ENCODE data around the gene SIAH1. TPM values are rescaled to one million over a fixed set of nuclear protein-coding genes. Genes with fewer than 3 reads are reported as not detected.
"Not testable (repeated sequence)": the region's sequence is repeated elsewhere in the genome, so short reads cannot be mapped to it uniquely, and the experiment has no call there.

The SIAH1 gene
- total RNA-seq, 1 donor from 2014 or later: 15.1 TPM

GRCh38 chr16:48323783-48324775, 61.1 kb downstream of the SIAH1 start:
- Mint-ChIP-seq H3K4me3 (no peak overlapping the region), H3K9me3 (no peaks in the 10 kb centered on the region), H3K36me3 (ENCODE audit: low read depth) (peaks cover 29% of the 10 kb centered on the region), H3K4me1 (peaks cover 8% of the 10 kb centered on the region), H3K27me3 (no peaks in the 10 kb centered on the region), H3K27ac (no peak overlapping the region)
- no peak for DNase-seq
- intact Hi-C loops (cut with micrococcal nuclease): no loop called here

GRCh38 chr16:48321317-48322036, 63.7 kb downstream of the SIAH1 start:
- Mint-ChIP-seq H3K4me1 (peaks cover 24% of the 10 kb centered on the region), H3K27ac (no peak overlapping the region), H3K4me3 (no peak overlapping the region), H3K36me3 (ENCODE audit: low read depth) (peaks cover 35% of the 10 kb centered on the region), H3K9me3 (no peaks in the 10 kb centered on the region), H3K27me3 (no peaks in the 10 kb centered on the region)
- no peak for DNase-seq
- intact Hi-C loops (cut with micrococcal nuclease): no loop called here

- intact Hi-C loops (cut with micrococcal nuclease): no loop called here
- H3K36me3 Mint-ChIP-seq (ENCODE audit: low read depth): peaks cover 43% of the 10 kb centered on the region
- H3K4me1 Mint-ChIP-seq: peaks cover 24% of the 10 kb centered on the region
- peak overlapping the region; percentile 50 for H3K4me3 Mint-ChIP-seq
- H3K27me3 Mint-ChIP-seq: no peaks in the 10 kb centered on the region
- peaks cover 5% of the 10 kb centered on the region for H3K9me3 Mint-ChIP-seq
- peak overlapping the region; percentile 81 for H3K27ac Mint-ChIP-seq
- DNase-seq: peak; percentile 84
These were observed 66.6 kb downstream of the SIAH1 start for GRCh38 chr16:48318630-48319029.

- Mint-ChIP-seq H3K9me3 (peaks cover 12% of the 10 kb centered on the region), H3K27me3 (no peaks in the 10 kb centered on the region), H3K27ac (peak overlapping the region; percentile 68), H3K4me1 (peaks cover 24% of the 10 kb centered on the region), H3K36me3 (ENCODE audit: low read depth) (peaks cover 50% of the 10 kb centered on the region), H3K4me3 (peak overlapping the region; percentile 51)
- DNase-seq: no peak
- intact Hi-C loops (cut with micrococcal nuclease): no loop called here
These were observed 67.4 kb downstream of the SIAH1 start for GRCh38 chr16:48317614-48318315.

GRCh38 chr16:48317026-48317425, 68.2 kb downstream of the SIAH1 start:
- DNase-seq: no peak
- peaks cover 55% of the 10 kb centered on the region for H3K36me3 Mint-ChIP-seq (ENCODE audit: low read depth)
- H3K4me1 Mint-ChIP-seq: peaks cover 24% of the 10 kb centered on the region
- no peaks in the 10 kb centered on the region for H3K27me3 Mint-ChIP-seq
- intact Hi-C loops (cut with micrococcal nuclease): no loop called here
- H3K27ac Mint-ChIP-seq: no peak overlapping the region
- peaks cover 17% of the 10 kb centered on the region for H3K9me3 Mint-ChIP-seq
- H3K4me3 Mint-ChIP-seq: no peak overlapping the region

- H3K27ac Mint-ChIP-seq; intact Hi-C loops (cut with micrococcal nuclease); H3K27me3 Mint-ChIP-seq; H3K4me3 Mint-ChIP-seq; DNase-seq: not testable (repeated sequence)
- Mint-ChIP-seq H3K9me3 (peaks cover 29% of the 10 kb centered on the region), H3K4me1 (peaks cover 21% of the 10 kb centered on the region), H3K36me3 (ENCODE audit: low read depth) (peaks cover 78% of the 10 kb centered on the region)
These were observed 71.3 kb downstream of the SIAH1 start for GRCh38 chr16:48313905-48314304.

- Mint-ChIP-seq H3K4me1 (peaks cover 5% of the 10 kb centered on the region), H3K27me3 (no peaks in the 10 kb centered on the region), H3K9me3 (peaks cover 38% of the 10 kb centered on the region), H3K4me3 (no peak overlapping the region), H3K36me3 (ENCODE audit: low read depth) (peaks cover 86% of the 10 kb centered on the region), H3K27ac (no peak overlapping the region)
- no peak for DNase-seq
- intact Hi-C loops (cut with micrococcal nuclease): no loop called here
These were observed 74.1 kb downstream of the SIAH1 start for GRCh38 chr16:48310908-48311641.

Other genes with a start within 250 kb of the SIAH1 start
- not detected in 2 replicates for gene ABCC12, start 229.4 kb downstream of the SIAH1 start, total RNA-seq
- 57.3 and 58.9 TPM in 2 replicates for gene LONP2, start 141.1 kb downstream of the SIAH1 start, total RNA-seq
- gene ABCC11, start 137.9 kb downstream of the SIAH1 start, total RNA-seq: 0.12 TPM in 1 of 2 replicates, not detected in the other
- gene N4BP1, start 224.8 kb upstream of the SIAH1 start, total RNA-seq: 41.8 and 44.4 TPM in 2 replicates

Measured in activated CD4-positive, alpha-beta T cell treated with anti-CD3 and anti-CD28 coated beads, Interleukin-2, amount 10 ng/mL, durations not matched to agents 24 days and 14 days (primary cell).